Stimulated activated CD4-positive, alpha-beta T cell treated with anti-CD3 and anti-CD28 coated beads, Interleukin-2, amount 100 ng/mL, for 48 hours (primary cell): ENCODE data around the gene CFDP1.

ENCODE experiments used
- DNase-seq, 2 donors: peaks; one replicate each; pipeline ENCODE4 v3.0.0-alpha.2; 2020

The CFDP1 gene

DNA sequence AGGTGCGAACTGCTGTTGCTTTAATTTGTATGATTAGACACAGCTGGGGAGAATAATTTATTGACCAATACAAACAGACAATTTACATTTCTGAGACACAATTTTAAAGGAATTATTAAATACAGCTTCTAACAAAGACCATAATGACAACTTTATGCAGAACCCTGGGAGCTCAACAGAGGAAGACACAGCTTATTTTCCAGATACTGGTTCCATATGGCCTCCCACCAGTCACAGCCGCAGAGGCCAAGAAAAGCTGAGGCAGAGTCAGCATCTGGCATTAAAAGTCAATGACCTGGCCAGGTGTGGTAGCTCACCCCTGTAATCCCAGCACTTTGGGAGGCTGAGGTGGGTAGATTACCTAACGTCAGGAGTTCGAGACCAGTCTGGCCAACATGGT lies 115.8 kb downstream of the CFDP1 start:
- no peak for DNase-seq

DNA sequence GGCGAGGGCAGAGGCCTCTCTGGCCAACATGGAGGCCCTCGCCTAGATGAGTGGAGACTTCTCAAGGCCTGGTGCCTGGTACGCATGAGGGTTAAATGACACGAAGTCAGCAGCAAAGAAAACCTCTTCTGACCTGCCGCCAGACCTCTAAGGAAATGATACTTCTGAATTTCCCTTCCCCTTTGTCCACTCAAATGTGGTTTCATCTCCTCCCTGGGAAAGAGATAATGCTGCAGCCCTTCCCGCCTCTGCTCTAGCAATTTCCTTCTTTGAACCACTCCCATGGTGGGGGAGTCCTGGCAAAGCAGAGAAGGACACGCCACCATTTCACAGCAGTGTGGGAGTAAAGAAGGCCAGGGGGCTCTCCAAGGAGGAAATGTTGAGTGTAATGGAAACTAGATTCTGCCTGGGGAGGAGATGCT lies 116.2 kb downstream of the CFDP1 start:
- no peak for DNase-seq

GRCh38 chr16:75315539-75316306 lies 117.6 kb downstream of the CFDP1 start:
- no peak for DNase-seq

- no peak for DNase-seq
Measured at GRCh38 chr16:75312875-75313274, 120.4 kb downstream of the CFDP1 start.

DNA sequence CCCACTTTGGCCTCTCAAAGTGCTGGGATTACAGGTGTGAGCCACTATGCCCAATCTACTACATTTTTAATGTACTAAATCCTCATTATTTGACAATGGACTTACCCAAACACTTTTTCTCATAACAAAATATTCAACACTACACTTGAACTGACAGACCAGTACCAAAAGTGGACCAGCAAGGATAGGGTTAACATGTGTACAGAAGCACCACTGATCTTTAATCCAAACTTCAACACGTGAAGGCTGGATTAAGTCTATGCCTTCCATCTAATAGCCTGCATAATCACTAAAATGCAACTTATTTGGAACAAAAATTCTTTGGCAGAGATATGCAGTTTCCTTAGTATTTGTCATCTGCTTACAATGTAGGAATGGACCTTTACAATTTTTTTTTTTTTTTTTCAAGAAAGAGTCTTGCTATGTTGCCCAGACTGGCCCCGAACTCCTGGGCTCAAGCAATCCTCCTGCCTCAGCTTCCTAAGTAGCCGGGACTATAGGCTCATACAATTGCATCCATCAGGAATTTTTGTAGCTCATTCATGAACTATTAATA lies 121.8 kb downstream of the CFDP1 start:
- DNase-seq = no peak

DNA sequence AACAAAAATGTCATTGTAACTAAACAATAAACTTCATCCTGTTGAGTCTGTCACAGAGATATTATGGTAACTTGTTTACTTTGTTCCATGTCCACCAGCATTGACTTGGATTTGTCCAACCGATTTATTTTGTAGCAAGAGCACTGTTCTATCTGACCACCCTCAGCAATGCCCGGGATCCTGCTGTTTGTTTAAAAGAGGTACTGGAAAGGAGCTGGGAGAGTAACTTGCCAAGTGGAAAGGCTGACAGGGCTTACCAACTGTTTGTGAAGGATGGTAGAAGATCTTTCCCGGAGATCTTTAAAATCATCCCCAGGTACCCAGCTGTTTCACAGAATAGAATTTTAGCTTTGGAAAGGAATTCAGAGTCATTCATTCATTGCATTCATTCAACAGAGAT lies 122.8 kb downstream of the CFDP1 start:
- DNase-seq = no peak

- no peak for DNase-seq
Measured at GRCh38 chr16:75309899-75310430, 123.3 kb downstream of the CFDP1 start.

DNA sequence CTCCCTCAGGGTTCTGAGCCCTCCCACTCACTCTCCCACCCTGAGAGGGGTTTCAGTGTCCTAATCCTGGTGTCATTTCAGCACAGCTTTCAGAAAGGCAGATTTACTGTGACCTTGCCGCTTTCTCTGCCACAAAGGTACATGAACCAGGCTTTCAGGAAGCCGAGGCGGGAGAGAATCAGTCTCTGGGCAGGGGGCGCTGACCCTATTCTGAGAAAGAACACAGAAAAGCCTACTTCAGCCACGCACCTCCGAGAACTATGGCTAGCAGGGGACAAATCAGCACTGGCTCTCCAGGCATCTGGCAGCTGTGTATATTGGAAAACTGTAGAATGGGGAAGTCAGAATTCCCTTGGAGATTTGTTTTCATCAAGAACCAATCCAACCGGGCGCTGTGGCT lies 124.1 kb downstream of the CFDP1 start:
- DNase-seq = no peak

DNA sequence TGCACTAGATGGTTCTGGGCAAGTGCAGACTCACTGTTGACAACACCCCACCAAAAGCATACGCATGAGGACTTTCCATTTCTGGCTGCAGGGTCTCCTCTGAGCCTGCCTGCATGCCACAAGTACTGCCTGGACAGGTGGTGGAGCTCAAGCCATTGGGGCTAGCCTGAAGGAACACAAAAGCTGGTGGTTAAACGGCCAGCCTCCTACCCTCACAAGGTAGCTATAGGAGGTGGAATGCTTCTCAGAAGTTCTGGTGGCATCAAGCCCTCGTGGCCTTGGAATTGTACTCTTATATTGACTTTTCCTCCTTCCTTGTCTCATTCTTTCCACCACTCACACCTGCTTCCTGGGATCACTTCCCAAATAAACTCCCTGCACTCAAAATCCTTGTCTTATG lies 125.3 kb downstream of the CFDP1 start:
- DNase-seq = no peak

DNA sequence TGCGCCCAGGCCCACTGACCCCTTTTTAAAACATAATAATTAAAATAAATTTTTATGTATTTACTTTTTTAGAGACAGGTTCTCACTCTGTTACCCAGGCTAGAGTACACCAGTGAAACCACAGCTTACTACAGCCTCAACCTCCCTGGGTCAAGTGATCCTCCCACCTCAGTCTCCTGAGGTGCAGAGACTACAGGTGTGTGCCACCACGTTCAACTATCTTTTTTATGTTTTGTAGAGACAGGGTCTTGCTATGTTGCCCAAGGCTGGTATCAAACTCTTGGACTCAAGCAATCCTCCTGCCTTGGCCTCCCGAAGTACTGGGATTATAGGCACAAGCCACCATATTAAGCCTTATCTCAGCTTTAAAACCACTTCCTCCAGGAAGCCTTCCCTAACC lies 125.8 kb downstream of the CFDP1 start:
- DNase-seq = no peak

- DNase-seq = no peak
Measured at GRCh38 chr16:75306099-75306762, 127.1 kb downstream of the CFDP1 start.

DNA sequence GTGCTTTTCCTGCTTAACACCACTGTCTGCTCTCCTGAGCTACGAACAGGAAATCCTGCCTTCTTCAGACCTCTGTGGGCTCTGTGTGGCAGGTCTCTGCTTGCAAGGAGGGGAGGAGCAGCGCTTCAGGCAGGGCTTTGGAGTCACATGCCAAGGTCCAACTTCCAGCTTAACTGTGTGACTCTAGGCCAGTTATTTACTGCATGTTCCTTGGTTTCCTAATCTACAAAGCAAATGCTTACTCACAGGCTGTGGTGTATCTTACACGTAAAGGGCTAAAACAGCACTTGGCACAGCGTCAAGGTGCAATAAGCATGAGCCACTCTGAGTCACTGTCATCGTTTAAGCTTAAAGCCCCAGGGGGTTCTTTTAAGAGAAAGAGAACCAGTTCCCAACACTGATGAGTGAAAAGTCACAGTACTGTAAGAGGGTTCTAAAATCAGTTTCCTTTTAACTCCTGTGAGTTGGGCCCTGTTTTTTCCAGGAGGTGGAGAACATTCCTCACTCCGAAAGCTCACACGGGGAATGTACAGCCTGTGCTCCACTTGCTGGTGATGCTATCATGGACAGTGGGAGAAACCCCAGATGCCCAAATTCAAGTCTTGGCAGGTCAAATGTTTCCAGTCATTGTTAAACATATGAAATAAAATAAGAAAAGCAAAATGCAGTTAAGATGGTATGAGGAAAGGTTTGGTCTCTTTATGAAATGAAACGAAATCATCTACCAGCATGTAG lies 127.8 kb downstream of the CFDP1 start:
- peak; percentile 28 to 48 for DNase-seq

DNA sequence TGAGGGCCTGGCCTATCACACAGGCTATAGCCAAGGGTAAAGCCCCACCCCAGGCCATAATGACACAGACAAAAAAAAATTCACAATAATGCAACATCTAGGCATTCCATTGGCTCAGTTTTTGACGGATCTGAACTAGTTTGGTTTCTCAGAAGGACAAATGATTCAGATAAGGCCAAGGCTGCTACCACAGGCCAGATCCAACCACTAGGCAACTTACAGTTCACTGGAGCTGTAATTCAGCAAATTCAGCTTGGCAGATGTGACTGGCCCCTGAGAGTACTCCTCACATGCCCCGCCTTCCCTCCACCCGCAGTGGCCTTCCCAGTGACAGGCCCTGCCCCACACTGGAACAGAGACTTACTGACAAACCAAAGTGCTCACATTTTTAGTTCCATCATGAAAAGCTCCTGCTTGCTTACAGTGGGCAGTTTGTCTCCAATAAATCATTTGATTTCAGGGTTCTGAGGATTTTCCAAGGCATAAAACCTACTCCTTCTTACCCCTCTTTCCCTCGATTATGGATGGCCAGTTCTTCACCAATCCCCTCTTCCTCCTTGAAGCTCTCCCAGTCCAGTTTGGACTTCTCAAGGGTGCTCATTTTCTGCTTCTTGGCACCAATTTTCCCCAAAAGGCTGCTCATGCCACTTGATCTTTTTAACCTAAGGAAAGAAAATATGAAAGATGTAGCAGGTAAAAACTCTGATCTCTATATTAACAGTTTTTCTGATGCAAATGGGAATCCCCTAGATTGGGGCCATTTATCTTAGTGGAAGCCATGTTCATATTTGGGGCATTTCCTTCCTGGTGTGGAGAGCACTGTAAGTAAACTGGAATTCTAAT lies 128.6 kb downstream of the CFDP1 start:
- no peak for DNase-seq

DNA sequence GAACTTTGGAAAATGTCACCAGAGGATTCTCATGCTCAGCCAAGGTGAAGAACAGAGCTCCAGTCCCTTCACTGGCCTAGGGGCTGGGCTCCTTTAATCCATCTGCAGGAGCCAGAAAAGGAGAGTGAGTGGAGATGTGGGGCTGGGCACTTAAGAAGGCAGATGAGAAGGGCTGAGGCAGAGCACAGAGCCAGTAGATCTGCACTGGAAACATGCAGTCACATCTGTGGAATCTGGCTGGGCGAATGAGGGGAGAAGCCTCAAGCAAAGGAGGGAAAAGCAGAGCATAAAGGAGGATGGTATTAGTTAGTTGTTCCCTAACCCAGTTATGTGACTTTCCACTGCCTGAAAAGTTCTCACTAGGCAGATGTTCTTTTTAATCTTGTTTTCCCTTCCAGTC lies 131.5 kb downstream of the CFDP1 start:
- no peak for DNase-seq

DNA sequence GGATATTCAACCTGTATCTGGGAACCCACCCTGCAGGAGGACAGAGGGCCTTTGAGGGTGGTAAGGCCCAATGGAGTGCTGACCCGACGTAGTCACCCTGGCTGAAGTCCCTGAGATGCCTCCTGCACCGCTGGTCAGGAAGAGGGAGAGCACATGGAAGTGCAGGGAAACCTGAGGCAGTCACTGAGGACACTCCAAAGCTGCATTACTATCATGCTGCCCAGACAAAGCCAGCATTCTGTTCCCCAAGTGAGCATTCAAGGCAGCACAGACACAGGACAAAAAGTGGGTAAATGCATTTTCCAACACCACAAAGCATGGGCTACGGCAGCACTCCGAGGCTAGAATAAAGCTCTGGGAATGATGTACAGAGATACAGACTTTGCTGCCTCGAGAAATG lies 135.0 kb downstream of the CFDP1 start:
- no peak for DNase-seq

DNA sequence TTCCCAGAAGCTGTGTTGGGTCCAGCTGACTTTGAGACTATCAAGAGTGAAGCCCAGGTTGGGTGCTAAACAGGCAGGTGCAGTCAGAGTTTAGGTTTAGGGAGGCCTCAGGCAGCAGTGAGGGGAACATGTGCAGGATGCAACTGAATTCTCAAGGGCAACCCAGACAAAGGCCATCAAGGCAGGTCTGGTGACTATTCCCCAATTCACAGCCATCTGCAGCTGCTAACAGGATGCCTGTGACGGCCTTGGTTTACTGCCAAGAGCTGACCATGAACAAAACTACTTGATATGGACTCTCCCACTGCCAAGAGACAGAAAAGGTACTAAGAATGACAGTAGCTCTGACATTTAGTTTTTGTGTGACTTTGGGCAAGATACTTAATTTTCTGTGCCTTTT lies 136.7 kb downstream of the CFDP1 start:
- DNase-seq = no peak

DNA sequence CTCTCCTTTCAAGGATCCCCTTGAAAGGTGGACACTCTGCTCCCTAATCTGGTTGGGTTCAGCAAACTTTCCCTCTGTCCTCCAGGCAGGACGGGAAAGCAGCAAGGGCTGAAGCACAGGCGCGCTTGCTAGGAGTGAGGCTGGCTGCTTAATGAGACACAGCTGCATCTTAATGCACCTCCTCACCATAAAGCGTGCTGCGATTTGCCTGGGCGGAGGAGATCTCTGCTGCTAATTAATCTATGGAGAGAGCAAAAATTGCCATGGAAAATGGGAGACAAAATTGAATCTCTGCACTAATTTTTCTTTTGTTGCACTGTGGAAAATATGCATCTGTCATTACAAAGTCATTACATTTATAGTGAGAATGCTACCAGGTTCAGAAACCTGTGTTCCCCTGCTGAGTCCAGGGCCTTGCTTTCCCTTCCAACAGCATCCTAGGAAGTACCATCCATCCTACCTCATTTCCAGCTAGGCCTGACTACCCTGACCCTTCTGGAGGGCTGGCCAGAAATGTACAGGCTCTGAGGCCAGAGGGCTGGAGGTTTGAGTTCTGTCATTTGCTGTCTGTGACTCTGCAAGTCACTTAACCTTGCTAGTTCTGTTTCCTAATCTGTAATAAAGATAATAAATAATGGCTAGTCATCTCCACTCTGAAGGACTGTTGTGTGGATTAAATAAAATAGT lies 138.4 kb downstream of the CFDP1 start:
- no peak for DNase-seq

GRCh38 chr16:75293772-75294171 lies 139.5 kb downstream of the CFDP1 start:
- no peak for DNase-seq

- DNase-seq = no peak
Measured at GRCh38 chr16:75293173-75293572, 140.1 kb downstream of the CFDP1 start.

- DNase-seq = no peak
Measured at GRCh38 chr16:75292691-75293090, 140.6 kb downstream of the CFDP1 start.

- DNase-seq = no peak
Measured at GRCh38 chr16:75289189-75289588, 144.1 kb downstream of the CFDP1 start.

DNA sequence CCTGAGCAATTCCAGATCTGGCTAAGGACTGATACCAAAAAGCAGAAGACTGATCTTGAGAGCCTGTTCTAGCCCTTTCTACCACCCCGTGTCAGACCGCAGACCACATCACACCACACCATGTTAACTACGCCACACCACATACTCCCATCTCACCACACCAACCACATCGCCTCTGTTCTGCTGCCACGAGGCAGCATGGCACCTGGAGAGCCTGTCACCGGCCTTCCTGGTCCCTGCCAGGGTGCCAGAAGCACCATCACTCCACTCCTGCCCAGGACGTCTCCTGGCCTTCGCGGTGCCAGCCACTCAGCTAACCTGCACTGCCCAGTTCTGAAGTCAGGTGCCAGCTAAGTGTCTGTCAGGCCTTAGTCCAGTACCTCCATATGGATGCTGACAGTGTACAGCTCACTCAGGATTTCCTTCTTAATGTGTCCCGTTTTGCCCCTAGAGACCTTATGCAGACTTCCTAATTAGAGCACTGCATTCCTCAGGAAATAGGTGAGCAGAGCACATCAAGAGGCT lies 144.6 kb downstream of the CFDP1 start:
- peak; percentile 24 to 45 for DNase-seq
